Thyroid gland (tissue), 4 donors: ENCODE measurements around the gene TUBB4A. TPM values are rescaled to one million over a fixed set of nuclear protein-coding genes. Genes with fewer than 3 reads are reported as not detected.

Experiments
- DNase-seq, 2 donors: peaks; one replicate each; pipeline ENCODE4 v3.0.0-alpha.2; 2019
- H3K27ac ChIP-seq, 3 donors: fragments of 200-600 bp; sonication (generic); 1 replicate in 2 of 3; 2 replicates in 1 of 3; pipeline ENCODE4 v1.5.1; 2016 to 2019; ENCODE audit warnings: mild to moderate bottlenecking in 1 of 3, moderate library complexity in 1 of 3
- H3K27me3 ChIP-seq: fragments of 200-600 bp; sonication (generic); one replicate; pipeline ENCODE4 v1.5.1; 2019
- H3K36me3 ChIP-seq, 2 donors: fragments of 200-600 bp; sonication (generic); one replicate each; pipeline ENCODE4 v1.5.1; 2016 to 2019
- H3K4me1 ChIP-seq, 2 donors: fragments of 200-600 bp; sonication (generic); one replicate each; pipeline ENCODE4 v1.5.1; 2017 to 2019
- H3K4me3 ChIP-seq, 3 donors: fragments of 200-600 bp; sonication (generic); replicated peaks in 1 of 3; 1 replicate in 2 of 3; 2 replicates in 1 of 3; pipeline ENCODE4 v1.5.1; 2016; ENCODE audit warnings: mild to moderate bottlenecking in 1 of 3
- H3K9me3 ChIP-seq: fragments of 200-600 bp; sonication (generic); one replicate; pipeline ENCODE4 v1.5.1; 2017
- POLR2A ChIP-seq, 2 donors: fragments of 450-650 bp; IDR thresholded peaks; one replicate each; pipeline ENCODE4 v1.6.1; 2017; ENCODE audit warnings: antibody characterized with exemption in 2 of 2, mild to moderate bottlenecking in 2 of 2, moderate library complexity in 1 of 2
- WGBS, 2 donors: methylation state at CpG; one replicate each; pipeline ENCODE4 v1.1.5; 2017; 5-methylcytosine and 5-hydroxymethylcytosine counted together
- intact Hi-C: fragments of 100-400 bp; cut with DNase I; formaldehyde crosslinking; loops from one replicate; pipeline ENCODE4 v1.15.1; 2023
- total RNA-seq, 4 donors: library from RNA; depleted of rRNA; stranded (reverse); fragments of >200 nt; gene quantifications; one replicate each; pipeline ENCODE4 v1.2.3, GENCODE V29; 2016
- TF ChIP-seq, protein P1 (sequence below), 6 experiments: fragments of 200-600 bp in 3 of 6; fragments of 450-650 bp in 3 of 6; sonication (generic) in 3 of 6; IDR thresholded peaks; one replicate each; pipeline ENCODE4 v1.5.1; 2016 to 2019; ENCODE audit warnings: antibody characterized with exemption in 6 of 6, mild to moderate bottlenecking in 2 of 6, inconsistent platforms in 1 of 6, moderate library complexity in 1 of 6

TUBB4A gene
- total RNA-seq, 4 donors from 2014 or later = 0.22 to 0.67 (median 0.59) TPM; not detected in 1

DNA sequence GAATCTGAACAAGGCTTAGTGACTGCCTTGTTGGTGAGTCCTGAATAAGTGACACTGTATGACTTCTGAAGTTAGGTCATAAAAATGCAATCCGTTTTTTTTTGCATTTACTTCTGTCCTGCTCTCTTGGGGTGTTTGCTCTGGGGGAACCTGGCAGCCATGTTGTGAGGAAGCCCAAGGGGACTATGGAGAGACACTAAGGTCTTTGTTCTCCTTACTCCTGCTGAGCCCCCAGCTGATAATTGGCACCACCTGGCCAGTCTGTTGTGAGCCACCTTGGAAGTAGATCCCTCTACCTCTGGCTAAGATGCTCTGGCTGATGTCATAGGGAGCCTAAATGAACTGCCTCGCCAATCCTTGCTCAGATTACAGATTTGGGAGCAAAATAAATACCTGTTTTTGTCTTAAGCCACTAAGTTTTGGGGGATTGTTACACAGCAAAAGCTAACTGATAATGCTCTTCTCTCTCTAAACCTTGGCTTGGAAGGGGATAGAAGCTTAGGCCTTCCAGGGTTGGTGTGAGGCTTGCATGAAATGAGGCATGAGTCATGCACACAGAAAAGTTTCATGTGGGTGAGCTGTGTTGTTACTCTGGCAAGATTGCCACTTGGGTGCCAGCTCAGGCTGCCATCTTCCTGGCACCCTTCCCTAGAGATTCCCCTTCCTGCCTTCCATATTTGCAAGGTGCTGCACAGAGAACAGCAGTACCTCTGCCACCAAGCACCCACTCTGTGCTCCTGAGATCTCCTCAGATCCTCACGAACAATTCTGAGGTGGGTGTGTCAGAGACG is 10.1 kb downstream of the TUBB4A start:
- no peak for DNase-seq
- Histone ChIP-seq H3K4me3 (no peak overlapping the region), H3K4me1 (no peaks in the 10 kb centered on the region), H3K36me3 (no peaks in the 10 kb centered on the region), H3K27me3 (no peaks in the 10 kb centered on the region), H3K27ac (no peak overlapping the region), H3K9me3 (no peaks in the 10 kb centered on the region)
- TF ChIP-seq POLR2A (IDR thresholded peaks at IDR 0.05) = no peak
- TF ChIP-seq, protein P1, sequence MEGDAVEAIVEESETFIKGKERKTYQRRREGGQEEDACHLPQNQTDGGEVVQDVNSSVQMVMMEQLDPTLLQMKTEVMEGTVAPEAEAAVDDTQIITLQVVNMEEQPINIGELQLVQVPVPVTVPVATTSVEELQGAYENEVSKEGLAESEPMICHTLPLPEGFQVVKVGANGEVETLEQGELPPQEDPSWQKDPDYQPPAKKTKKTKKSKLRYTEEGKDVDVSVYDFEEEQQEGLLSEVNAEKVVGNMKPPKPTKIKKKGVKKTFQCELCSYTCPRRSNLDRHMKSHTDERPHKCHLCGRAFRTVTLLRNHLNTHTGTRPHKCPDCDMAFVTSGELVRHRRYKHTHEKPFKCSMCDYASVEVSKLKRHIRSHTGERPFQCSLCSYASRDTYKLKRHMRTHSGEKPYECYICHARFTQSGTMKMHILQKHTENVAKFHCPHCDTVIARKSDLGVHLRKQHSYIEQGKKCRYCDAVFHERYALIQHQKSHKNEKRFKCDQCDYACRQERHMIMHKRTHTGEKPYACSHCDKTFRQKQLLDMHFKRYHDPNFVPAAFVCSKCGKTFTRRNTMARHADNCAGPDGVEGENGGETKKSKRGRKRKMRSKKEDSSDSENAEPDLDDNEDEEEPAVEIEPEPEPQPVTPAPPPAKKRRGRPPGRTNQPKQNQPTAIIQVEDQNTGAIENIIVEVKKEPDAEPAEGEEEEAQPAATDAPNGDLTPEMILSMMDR (IDR thresholded peaks at IDR 0.05) = no peak
- WGBS, 2 donors = 86 to 89% methylated on average over 4 of the region's 4 CpGs
- intact Hi-C loops = no loop called here

DNA sequence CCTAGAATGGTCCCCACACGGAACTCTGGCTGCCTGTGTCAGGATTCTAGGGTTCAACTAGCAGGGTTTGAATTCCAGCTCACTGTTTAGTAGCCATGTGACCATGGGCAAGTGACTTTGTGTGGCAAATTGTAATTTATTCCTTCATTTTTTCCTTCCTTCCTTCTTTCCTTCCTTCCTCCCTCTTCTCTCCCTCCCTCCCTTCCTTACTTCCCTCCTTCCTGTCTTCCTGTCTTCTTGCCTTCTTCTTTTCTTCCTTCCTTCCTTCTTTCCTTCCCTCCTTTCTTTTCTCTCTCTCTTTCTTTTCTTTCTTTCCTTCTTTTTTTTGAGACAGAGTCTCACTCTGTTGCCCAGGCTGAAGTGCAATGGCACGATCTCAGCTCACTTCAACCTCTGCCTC is 12.0 kb downstream of the TUBB4A start:
- Histone ChIP-seq H3K4me3 (no peak overlapping the region), H3K27ac (no peak overlapping the region), H3K36me3 (no peaks in the 10 kb centered on the region), H3K27me3 (no peaks in the 10 kb centered on the region), H3K4me1 (no peaks in the 10 kb centered on the region), H3K9me3 (no peaks in the 10 kb centered on the region)
- no peak for TF ChIP-seq POLR2A (IDR thresholded peaks at IDR 0.05)
- TF ChIP-seq, protein P1 (IDR thresholded peaks at IDR 0.05) = no peak
- WGBS, 2 donors = 66 to 67% methylated on average over 2 of the region's 2 CpGs
- intact Hi-C loops = no loop called here
- no peak for DNase-seq

DNA sequence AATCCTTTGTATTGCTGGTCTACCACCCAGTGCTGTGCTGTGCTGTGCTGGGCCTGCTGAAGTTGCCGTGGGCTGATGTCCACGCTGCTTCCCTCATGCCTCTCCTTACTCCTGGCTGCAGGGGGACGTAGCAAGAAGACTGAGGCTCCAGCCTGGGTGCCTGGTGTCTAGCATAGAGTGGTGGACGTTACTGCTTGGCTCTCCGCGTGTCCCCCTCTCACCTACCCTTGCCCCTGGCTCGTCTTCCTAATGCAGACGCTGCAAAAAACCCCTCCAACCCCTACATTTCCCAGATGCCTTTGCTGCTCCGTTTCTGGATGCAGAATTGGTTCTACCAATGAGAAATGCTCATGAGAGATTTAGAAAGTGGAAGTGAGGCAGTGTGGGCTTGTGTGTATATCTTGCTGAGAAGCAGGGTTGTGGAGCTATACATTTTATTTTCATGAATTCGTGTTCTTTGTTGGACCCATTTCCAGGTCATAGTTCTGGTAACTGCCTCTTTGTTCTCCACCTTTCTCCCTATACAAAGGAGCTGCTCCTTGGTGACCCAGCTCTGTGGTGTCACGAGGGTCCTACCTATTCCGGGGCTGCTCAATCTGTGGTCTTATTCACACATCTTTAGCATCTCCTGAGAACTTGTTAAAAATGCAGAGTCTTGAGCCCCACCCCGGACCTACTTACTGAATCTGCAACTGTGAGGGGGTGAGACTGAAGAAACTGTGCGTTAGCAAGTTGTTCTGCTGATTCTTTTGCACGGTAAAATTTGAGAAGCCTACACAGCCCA is 12.6 kb downstream of the TUBB4A start:
- no peaks in the 10 kb centered on the region for H3K9me3 ChIP-seq
- no peak overlapping the region for H3K27ac ChIP-seq
- DNase-seq = no peak
- no peak overlapping the region for H3K4me3 ChIP-seq
- intact Hi-C loops = no loop called here
- H3K27me3 ChIP-seq = no peaks in the 10 kb centered on the region
- no peaks in the 10 kb centered on the region for H3K36me3 ChIP-seq
- 47 to 48% methylated on average over 15 of the region's 15 CpGs for WGBS, 2 donors
- no peaks in the 10 kb centered on the region for H3K4me1 ChIP-seq
- TF ChIP-seq, protein P1 (IDR thresholded peaks at IDR 0.05) = no peak
- no peak for TF ChIP-seq POLR2A (IDR thresholded peaks at IDR 0.05)

DNA sequence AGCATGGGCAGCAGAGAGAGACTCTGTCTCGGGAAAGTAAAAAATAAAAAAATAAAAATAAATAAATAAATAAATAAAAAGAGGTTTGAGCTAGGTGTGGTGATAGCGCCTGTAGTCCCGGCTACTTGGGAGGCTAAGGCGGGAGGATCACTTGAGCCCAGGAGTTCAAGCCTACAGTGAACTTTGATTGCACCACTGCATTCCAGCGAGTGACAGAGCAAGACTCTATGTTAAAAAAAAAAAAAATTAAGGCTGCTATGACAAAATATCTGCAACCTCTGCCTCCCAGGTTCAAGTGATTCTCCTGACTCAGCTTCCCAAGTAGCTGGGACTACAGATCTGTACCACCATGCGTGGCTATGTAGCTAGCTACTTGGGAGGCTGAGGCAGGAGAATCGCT is 17.3 kb downstream of the TUBB4A start:
- no peak overlapping the region for H3K4me3 ChIP-seq
- WGBS, 2 donors = 89 to 93% methylated on average over 7 of the region's 7 CpGs
- TF ChIP-seq, protein P1 (IDR thresholded peaks at IDR 0.05) = no peak
- no peak for TF ChIP-seq POLR2A (IDR thresholded peaks at IDR 0.05)
- no peaks in the 10 kb centered on the region for H3K27me3 ChIP-seq
- H3K27ac ChIP-seq = no peak overlapping the region
- intact Hi-C loops = no loop called here
- no peaks in the 10 kb centered on the region for H3K4me1 ChIP-seq
- H3K9me3 ChIP-seq = no peaks in the 10 kb centered on the region
- H3K36me3 ChIP-seq = no peaks in the 10 kb centered on the region
- no peak for DNase-seq

DNA sequence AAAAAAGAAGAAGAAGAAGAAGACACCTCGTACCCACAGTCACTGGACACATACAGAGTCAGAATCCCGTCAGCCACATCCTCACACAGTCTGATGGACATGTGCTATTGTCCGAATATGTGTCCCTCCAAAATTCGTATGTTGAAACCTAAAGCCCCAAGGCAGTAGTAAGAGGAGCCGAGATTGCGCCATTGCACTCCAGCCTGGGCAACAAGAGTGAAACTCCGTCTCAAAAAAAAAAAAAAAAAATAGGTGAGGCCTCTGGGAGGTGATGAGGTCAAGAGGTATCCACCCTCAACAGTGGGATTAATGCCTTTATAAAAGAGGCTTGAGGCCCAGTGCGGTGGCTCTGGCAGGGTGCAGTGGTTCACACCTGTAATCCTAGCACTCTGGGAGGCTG is 17.9 kb downstream of the TUBB4A start:
- H3K27me3 ChIP-seq = no peaks in the 10 kb centered on the region
- TF ChIP-seq POLR2A (IDR thresholded peaks at IDR 0.05) = no peak
- TF ChIP-seq, protein P1 (IDR thresholded peaks at IDR 0.05) = no peak
- DNase-seq = no peak
- no peaks in the 10 kb centered on the region for H3K9me3 ChIP-seq
- no peaks in the 10 kb centered on the region for H3K36me3 ChIP-seq
- no peaks in the 10 kb centered on the region for H3K4me1 ChIP-seq
- no peak overlapping the region for H3K27ac ChIP-seq
- intact Hi-C loops = no loop called here
- H3K4me3 ChIP-seq = no peak overlapping the region
- 80 to 89% methylated on average over 8 of the region's 8 CpGs for WGBS, 2 donors
